MM.1S (cell line): Measurements from ENCODE around the gene CD82.
A peak's percentile ranks its signal among the peaks of the same experiment; 100 is the strongest.

Experiments
- DNase-seq: peaks from one replicate; pipeline ENCODE4 v3.0.0-alpha.2; 2015
- H2AFZ ChIP-seq: fragments of 300-600 bp; sonication (generic); 2 replicates; pipeline ENCODE4 v1.6.0; 2016; ENCODE audit warnings: antibody characterized with exemption, low read length
- H3F3A ChIP-seq: fragments of 300-600 bp; sonication (generic); 2 replicates; pipeline ENCODE4 v1.6.1; 2016; ENCODE audit warnings: mild to moderate bottlenecking, antibody characterized with exemption, low read length, moderate library complexity, mixed read lengths; ENCODE audit not compliant: insufficient read depth
- H3K27ac ChIP-seq: fragments of 300-600 bp; sonication (generic); 2 replicates; pipeline ENCODE4 v1.5.1; 2016; ENCODE audit warnings: mild to moderate bottlenecking, low read length
- H3K27me3 ChIP-seq: fragments of 300-600 bp; sonication (generic); replicated peaks from 2 replicates; pipeline ENCODE4 v1.6.0; 2016; ENCODE audit warnings: low read length; ENCODE audit not compliant: insufficient read depth
- H3K36me3 ChIP-seq: fragments of 300-600 bp; sonication (generic); replicated peaks from 2 replicates; pipeline ENCODE4 v1.6.1; 2016; ENCODE audit warnings: mild to moderate bottlenecking, low read length, mixed read lengths; ENCODE audit not compliant: insufficient read depth
- H3K4me1 ChIP-seq: fragments of 300-600 bp; sonication (generic); 2 replicates; pipeline ENCODE4 v1.6.1; 2016; ENCODE audit warnings: low read length, mixed read lengths
- H3K4me2 ChIP-seq: fragments of 300-600 bp; sonication (generic); 2 replicates; pipeline ENCODE4 v1.6.0; 2016; ENCODE audit warnings: low read depth, low read length
- H3K4me3 ChIP-seq: fragments of 300-600 bp; sonication (generic); 2 replicates; pipeline ENCODE4 v1.5.1; 2016; ENCODE audit warnings: low read length, mixed read lengths
- H3K79me2 ChIP-seq: fragments of 300-600 bp; sonication (generic); 2 replicates; pipeline ENCODE4 v1.6.1; 2016; ENCODE audit warnings: mixed run types, low read length, mixed read lengths
- H3K9ac ChIP-seq: fragments of 300-600 bp; sonication (generic); 2 replicates; pipeline ENCODE4 v1.6.1; 2016; ENCODE audit warnings: low read length, mixed read lengths
- H3K9me2 ChIP-seq: fragments of 300-600 bp; sonication (generic); replicated peaks from 2 replicates; pipeline ENCODE4 v1.6.1; 2016; ENCODE audit warnings: mild to moderate bottlenecking, low read length, mixed read lengths; ENCODE audit not compliant: insufficient read depth
- H3K9me3 ChIP-seq: fragments of 300-600 bp; sonication (generic); replicated peaks from 2 replicates; pipeline ENCODE4 v1.6.1; 2016; ENCODE audit warnings: mild to moderate bottlenecking, low read length, mixed read lengths; ENCODE audit not compliant: insufficient read depth
- H4K20me1 ChIP-seq: fragments of 300-600 bp; sonication (generic); 2 replicates; pipeline ENCODE4 v1.6.1; 2016; ENCODE audit warnings: mild to moderate bottlenecking, low read length, moderate library complexity, mixed read lengths; ENCODE audit not compliant: insufficient read depth
- EZH2 ChIP-seq: fragments of 300-600 bp; sonication (generic); optimal IDR thresholded peaks from 2 replicates; pipeline ENCODE3; 2017; ENCODE audit warnings: low read depth, mild to moderate bottlenecking, antibody characterized with exemption, low read length, mixed read lengths
- EZH2phosphoT487 ChIP-seq: fragments of 300-600 bp; sonication (generic); IDR thresholded peaks from 2 replicates; pipeline ENCODE4 v1.6.1; 2018; ENCODE audit warnings: antibody characterized with exemption, low read length
- TF ChIP-seq, protein P1 (sequence below): fragments of 300-600 bp; sonication (generic); IDR thresholded peaks from 2 replicates; pipeline ENCODE4 v1.5.1; 2016; ENCODE audit warnings: antibody characterized with exemption, low read length, mixed read lengths

CD82 gene

DNA sequence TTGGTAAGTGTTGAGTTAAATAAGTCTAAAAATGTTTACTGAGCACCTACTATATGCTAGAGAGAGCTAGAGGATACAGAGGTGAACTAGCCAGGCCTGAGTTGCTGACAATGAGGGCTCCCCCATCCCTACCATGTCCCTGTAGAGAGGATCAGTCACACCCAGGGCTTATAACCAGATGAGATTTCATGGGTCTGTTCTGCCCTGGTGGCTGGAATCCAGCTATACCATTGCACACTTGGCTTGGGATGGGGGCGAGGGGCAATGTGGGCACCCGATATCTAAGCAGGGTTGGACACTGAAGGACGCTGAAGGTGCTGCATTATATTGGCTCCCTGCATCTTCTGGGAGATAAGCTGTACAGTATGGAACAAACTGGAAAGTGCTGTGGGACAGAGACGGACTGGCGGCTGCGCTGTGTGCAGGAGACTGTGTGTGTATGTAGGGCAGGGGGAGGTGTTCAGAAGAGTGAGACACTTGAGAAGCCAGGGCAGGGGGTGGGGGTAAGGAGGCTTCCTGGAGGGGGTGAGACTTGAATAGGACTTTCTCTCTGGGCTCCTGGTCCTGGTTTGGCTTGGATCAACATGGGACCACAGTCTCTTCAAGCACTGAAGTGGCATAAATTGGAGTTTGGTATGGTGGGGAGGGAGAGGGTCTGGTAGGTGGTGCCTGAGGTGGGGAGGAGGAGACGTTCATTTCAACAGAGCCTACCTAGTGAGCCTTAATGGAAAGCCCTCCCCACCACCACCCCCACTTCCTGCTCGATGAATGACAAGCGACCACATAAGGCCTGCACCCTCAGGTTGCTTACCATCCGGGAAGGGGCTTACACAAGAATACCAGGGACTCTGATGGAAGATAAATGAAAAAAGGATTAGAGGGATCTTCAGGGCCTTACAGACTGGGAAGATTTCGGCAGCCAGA is 1.8 kb downstream of the CD82 start:
- H2AFZ ChIP-seq = no peak overlapping the region

DNA sequence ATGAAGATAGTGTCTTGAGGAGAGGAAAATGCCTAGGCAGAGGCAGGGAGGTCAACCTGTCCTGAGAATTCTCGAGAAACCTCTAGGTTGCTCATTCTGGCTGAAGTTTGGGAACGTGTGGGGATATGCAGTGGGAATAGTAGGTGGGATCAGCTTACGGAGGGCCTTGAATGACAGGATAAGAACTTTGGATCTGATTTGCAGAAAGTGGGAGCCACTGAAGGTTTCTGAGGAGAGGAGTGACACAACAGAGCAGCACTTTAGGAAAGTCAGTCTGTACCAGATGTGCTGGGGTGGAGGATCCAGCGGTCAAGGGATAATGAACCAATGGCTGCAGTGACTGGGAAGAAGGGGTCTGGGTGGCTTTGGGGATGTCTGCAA is 2.4 kb downstream of the CD82 start:
- Histone ChIP-seq H3K4me1 (peaks cover 58% of the 10 kb centered on the region), H3K4me3 (no peak overlapping the region), H4K20me1 (no peaks in the 10 kb centered on the region), H3K27ac (peak overlapping the region; percentile 80; the same call in 1 of the 2 replicates), H3K9me2 (no peaks in the 10 kb centered on the region), H3F3A (peaks cover 19% of the 10 kb centered on the region), H3K9me3 (no peaks in the 10 kb centered on the region), H3K27me3 (no peaks in the 10 kb centered on the region), H3K36me3 (no peaks in the 10 kb centered on the region), H3K4me2 (peak overlapping the region; percentile 97), H3K9ac (no peak overlapping the region), H2AFZ (no peak overlapping the region), H3K79me2 (peaks cover 66% of the 10 kb centered on the region)
- no peak for TF ChIP-seq EZH2phosphoT487
- TF ChIP-seq EZH2 = no peak
- TF ChIP-seq, protein P1, sequence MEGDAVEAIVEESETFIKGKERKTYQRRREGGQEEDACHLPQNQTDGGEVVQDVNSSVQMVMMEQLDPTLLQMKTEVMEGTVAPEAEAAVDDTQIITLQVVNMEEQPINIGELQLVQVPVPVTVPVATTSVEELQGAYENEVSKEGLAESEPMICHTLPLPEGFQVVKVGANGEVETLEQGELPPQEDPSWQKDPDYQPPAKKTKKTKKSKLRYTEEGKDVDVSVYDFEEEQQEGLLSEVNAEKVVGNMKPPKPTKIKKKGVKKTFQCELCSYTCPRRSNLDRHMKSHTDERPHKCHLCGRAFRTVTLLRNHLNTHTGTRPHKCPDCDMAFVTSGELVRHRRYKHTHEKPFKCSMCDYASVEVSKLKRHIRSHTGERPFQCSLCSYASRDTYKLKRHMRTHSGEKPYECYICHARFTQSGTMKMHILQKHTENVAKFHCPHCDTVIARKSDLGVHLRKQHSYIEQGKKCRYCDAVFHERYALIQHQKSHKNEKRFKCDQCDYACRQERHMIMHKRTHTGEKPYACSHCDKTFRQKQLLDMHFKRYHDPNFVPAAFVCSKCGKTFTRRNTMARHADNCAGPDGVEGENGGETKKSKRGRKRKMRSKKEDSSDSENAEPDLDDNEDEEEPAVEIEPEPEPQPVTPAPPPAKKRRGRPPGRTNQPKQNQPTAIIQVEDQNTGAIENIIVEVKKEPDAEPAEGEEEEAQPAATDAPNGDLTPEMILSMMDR = no peak
- no peak for DNase-seq

More for the DNA sequence above, 1.8 kb downstream of the CD82 start:
- Histone ChIP-seq H3K4me2 (peak overlapping the region; percentile 97), H3F3A (peaks cover 19% of the 10 kb centered on the region), H3K9me3 (no peaks in the 10 kb centered on the region), H3K4me3 (peak overlapping the region; percentile 75; the same call in 1 of the 2 replicates), H3K4me1 (peaks cover 58% of the 10 kb centered on the region), H3K27ac (no peak overlapping the region; the same call in 1 of the 2 replicates), H3K36me3 (no peaks in the 10 kb centered on the region), H4K20me1 (no peaks in the 10 kb centered on the region), H3K79me2 (peaks cover 60% of the 10 kb centered on the region), H3K9me2 (no peaks in the 10 kb centered on the region), H3K9ac (peak overlapping the region; percentile 70; the same call in 1 of the 2 replicates), H3K27me3 (no peaks in the 10 kb centered on the region)
- TF ChIP-seq EZH2 = no peak
- TF ChIP-seq EZH2phosphoT487 = no peak
- TF ChIP-seq, protein P1 = no peak
- DNase-seq = no peak

DNA sequence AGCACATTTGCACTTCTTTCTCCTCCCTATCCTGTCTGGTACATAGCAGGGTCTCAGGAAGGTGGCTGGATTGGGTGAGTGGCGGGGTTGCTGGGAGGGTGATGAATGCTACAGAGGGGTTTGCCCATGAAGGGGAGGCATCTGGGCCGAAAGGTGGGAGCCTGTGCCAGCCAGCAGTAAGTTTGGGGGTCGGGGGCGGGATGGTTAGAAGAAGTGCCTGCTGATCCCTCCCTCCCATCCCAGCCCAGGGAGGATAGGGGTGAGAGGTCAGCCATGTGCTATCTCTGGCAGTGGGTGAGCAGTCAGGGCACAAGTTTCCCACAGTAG is 2.8 kb downstream of the CD82 start:
- peak overlapping the region; percentile 97 for H3K4me2 ChIP-seq
- H3K27me3 ChIP-seq = no peaks in the 10 kb centered on the region
- H3K27ac ChIP-seq = peak overlapping the region; percentile 80; the same call in 1 of the 2 replicates
- H2AFZ ChIP-seq = no peak overlapping the region
- H3K9me3 ChIP-seq = no peaks in the 10 kb centered on the region
- H3K9ac ChIP-seq = peak overlapping the region; percentile 48; the same call in 1 of the 2 replicates
- no peaks in the 10 kb centered on the region for H4K20me1 ChIP-seq
- peaks cover 19% of the 10 kb centered on the region for H3F3A ChIP-seq
- peaks cover 62% of the 10 kb centered on the region for H3K4me1 ChIP-seq
- no peak for DNase-seq
- H3K79me2 ChIP-seq = peaks cover 71% of the 10 kb centered on the region
- H3K36me3 ChIP-seq = no peaks in the 10 kb centered on the region
- peak overlapping the region; percentile 4; the same call in 1 of the 2 replicates for H3K4me3 ChIP-seq
- no peaks in the 10 kb centered on the region for H3K9me2 ChIP-seq
- no peak for TF ChIP-seq EZH2phosphoT487
- no peak for TF ChIP-seq EZH2
- TF ChIP-seq, protein P1 = no peak
